ENCODE measurements around the gene GCLC.

DNA sequence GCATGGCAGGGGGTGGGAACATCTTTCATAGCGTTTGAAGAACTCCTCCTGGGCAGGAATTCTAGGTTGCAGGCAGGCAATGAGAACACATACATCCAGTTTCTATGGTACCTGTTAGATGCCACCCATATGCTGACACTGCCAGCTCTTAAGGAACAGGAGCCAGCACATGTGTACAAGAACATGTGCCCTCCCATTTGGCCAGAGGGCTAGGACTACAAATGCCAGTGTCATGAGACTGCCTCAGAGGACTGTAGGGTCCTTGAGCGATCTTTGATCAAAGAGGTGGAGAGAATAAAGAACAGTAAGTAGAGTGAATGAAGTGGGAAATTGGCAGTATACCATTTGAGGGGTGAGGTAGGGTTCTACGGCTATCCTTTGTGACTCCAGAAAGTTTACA is 45.8 kb downstream of the GCLC start:
- TF ChIP-seq, protein P1, sequence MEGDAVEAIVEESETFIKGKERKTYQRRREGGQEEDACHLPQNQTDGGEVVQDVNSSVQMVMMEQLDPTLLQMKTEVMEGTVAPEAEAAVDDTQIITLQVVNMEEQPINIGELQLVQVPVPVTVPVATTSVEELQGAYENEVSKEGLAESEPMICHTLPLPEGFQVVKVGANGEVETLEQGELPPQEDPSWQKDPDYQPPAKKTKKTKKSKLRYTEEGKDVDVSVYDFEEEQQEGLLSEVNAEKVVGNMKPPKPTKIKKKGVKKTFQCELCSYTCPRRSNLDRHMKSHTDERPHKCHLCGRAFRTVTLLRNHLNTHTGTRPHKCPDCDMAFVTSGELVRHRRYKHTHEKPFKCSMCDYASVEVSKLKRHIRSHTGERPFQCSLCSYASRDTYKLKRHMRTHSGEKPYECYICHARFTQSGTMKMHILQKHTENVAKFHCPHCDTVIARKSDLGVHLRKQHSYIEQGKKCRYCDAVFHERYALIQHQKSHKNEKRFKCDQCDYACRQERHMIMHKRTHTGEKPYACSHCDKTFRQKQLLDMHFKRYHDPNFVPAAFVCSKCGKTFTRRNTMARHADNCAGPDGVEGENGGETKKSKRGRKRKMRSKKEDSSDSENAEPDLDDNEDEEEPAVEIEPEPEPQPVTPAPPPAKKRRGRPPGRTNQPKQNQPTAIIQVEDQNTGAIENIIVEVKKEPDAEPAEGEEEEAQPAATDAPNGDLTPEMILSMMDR (IDR thresholded peaks at IDR 0.05; ENCODE audit: insufficient read depth, low read length, poor library complexity, severe bottlenecking), result no peak
- TF ChIP-seq EZH2phosphoT487 (conservative IDR thresholded peaks at IDR 0.05; ENCODE audit: low read length), result no peak
